B cell (primary cell): ENCODE measurements around the gene LSMEM2. TPM values are rescaled to one million over a fixed set of nuclear protein-coding genes. Genes with fewer than 3 reads are reported as not detected.

Experiments used
- ATAC-seq: fragments of 200-7000 bp; cut with Tn5 transposase; one replicate; pipeline ENCODE4 v1.10.0; 2021; ENCODE audit warnings: low read depth, mild to moderate bottlenecking, moderate number of reproducible peaks, moderate library complexity
- CTCF ChIA-PET: fragments of 350-600 bp; sonication (Branson Sonifier 250); formaldehyde crosslinking; loops from one replicate; lab custom pipeline; 2021; ENCODE audit warnings: antibody characterized with exemption, inconsistent platforms; lab: Charles Lee
- POLR2A ChIA-PET: fragments of 350-600 bp; sonication (Branson Sonifier 250); formaldehyde crosslinking; loops from one replicate; lab custom pipeline; 2021; ENCODE audit warnings: antibody characterized with exemption; lab: Charles Lee
- DNase-seq: peaks from one replicate; pipeline ENCODE4 v3.0.0; 2013
- H2AFZ ChIP-seq: 2 replicates; pipeline ENCODE4 v1.6.1; 2012; ENCODE audit warnings: mild to moderate bottlenecking, low read depth, low read length; ENCODE audit not compliant: insufficient read depth, poor library complexity, severe bottlenecking
- H3K27ac ChIP-seq, 2 donors: 1 replicate in 1 of 2; 2 replicates in 1 of 2; pipeline ENCODE4 v1.5.1; 2012 to 2013; ENCODE audit warnings: low read length in 2 of 2, mild to moderate bottlenecking in 2 of 2, moderate library complexity in 1 of 2
- H3K27me3 ChIP-seq, 4 experiments: fragments of 200-600 bp in 1 of 4; sonication (generic) in 1 of 4; replicated peaks in 1 of 4; 1 replicate in 2 of 4; 2 replicates in 2 of 4; pipeline versions ENCODE4 v1.6.1 to v1.7.0; 2013 to 2016; ENCODE audit warnings: low read length in 3 of 4, mild to moderate bottlenecking in 2 of 4, mixed read lengths in 1 of 4, moderate library complexity in 1 of 4; ENCODE audit not compliant: insufficient read depth in 4 of 4, control insufficient read depth in 3 of 4; ENCODE audit errors: control extremely low read depth in 1 of 4
- H3K36me3 ChIP-seq, 2 experiments: replicated peaks in 1 of 2; 1 replicate in 1 of 2; 2 replicates in 1 of 2; pipeline versions ENCODE4 v1.6.1 to v1.7.1; 2013; ENCODE audit warnings: low read length in 1 of 2; ENCODE audit not compliant: insufficient read depth in 2 of 2, control insufficient read depth in 1 of 2; ENCODE audit errors: control extremely low read depth in 1 of 2, extremely low read depth in 1 of 2
- H3K4me1 ChIP-seq, 2 donors: fragments of 200-600 bp in 1 of 2; sonication (generic) in 1 of 2; 1 replicate in 1 of 2; 2 replicates in 1 of 2; pipeline versions ENCODE4 v1.5.1 to v1.6.1; 2013 to 2017; ENCODE audit warnings: low read length in 2 of 2; ENCODE audit not compliant: control insufficient read depth in 2 of 2, insufficient read depth in 2 of 2
- H3K4me2 ChIP-seq: replicated peaks from 2 replicates; pipeline ENCODE3; 2012; ENCODE audit warnings: mild to moderate bottlenecking, low read depth, low read length; ENCODE audit not compliant: poor library complexity, severe bottlenecking
- H3K4me3 ChIP-seq, 5 experiments: fragments of 200-600 bp in 1 of 5; sonication (generic) in 1 of 5; 1 replicate in 3 of 5; 2 replicates in 2 of 5; pipeline versions ENCODE4 v1.5.1 to v1.7.0; 2011 to 2016; ENCODE audit warnings: low read length in 4 of 5, mild to moderate bottlenecking in 4 of 5, low read depth in 2 of 5, control low read depth in 1 of 5, moderate library complexity in 1 of 5; ENCODE audit not compliant: insufficient read depth in 1 of 5; ENCODE audit errors: control extremely low read depth in 1 of 5, extremely low read depth in 1 of 5
- H3K79me2 ChIP-seq: fragments of 200-600 bp; sonication (generic); one replicate; pipeline ENCODE4 v1.6.0; 2016; ENCODE audit warnings: low read length; ENCODE audit not compliant: control insufficient read depth, insufficient read depth
- H3K9ac ChIP-seq: fragments of 200-600 bp; sonication (generic); 2 replicates; pipeline ENCODE4 v1.6.1; 2017; ENCODE audit warnings: mild to moderate bottlenecking, low read length, moderate library complexity
- H3K9me3 ChIP-seq, 3 donors: one replicate each; pipeline versions ENCODE4 v1.6.1 to v1.7.1; 2013; ENCODE audit warnings: low read length in 2 of 3; ENCODE audit not compliant: control insufficient read depth in 2 of 3, insufficient read depth in 1 of 3; ENCODE audit errors: control extremely low read depth in 1 of 3
- H4K20me1 ChIP-seq: 2 replicates; pipeline ENCODE4 v1.6.0; 2012; ENCODE audit warnings: mild to moderate bottlenecking, low read length; ENCODE audit not compliant: insufficient read depth, control insufficient read depth, poor library complexity, severe bottlenecking
- H3K27ac Mint-ChIP-seq: one replicate; pipeline ENCODE4 v1.8.0; 2021; ENCODE audit warnings: mixed read lengths
- H3K27me3 Mint-ChIP-seq: one replicate; pipeline ENCODE4 v1.8.0; 2021; ENCODE audit warnings: mixed read lengths
- H3K4me1 Mint-ChIP-seq: one replicate; pipeline ENCODE4 v1.8.0; 2021; ENCODE audit warnings: mixed read lengths
- H3K4me3 Mint-ChIP-seq: one replicate; pipeline ENCODE4 v1.8.0; 2021; ENCODE audit warnings: mixed read lengths
- H3K9me3 Mint-ChIP-seq: one replicate; pipeline ENCODE4 v1.8.0; 2022; ENCODE audit warnings: mixed read lengths; ENCODE audit not compliant: insufficient read depth
- EZH2 ChIP-seq: IDR thresholded peaks from 2 replicates; pipeline ENCODE4 v1.6.1; 2012; ENCODE audit warnings: borderline replicate concordance, low read depth, mild to moderate bottlenecking, moderate library complexity, low read length; ENCODE audit not compliant: insufficient read depth, poor library complexity, severe bottlenecking
- WGBS: methylation state at CpG from one replicate; pipeline ENCODE4 v1.1.5; 2013; ENCODE audit warnings: missing lambda C conversion rate; ENCODE audit not compliant: insufficient coverage; 5-methylcytosine and 5-hydroxymethylcytosine counted together
- intact Hi-C: fragments of 100-400 bp; cut with micrococcal nuclease; formaldehyde crosslinking; loops from one replicate; pipeline ENCODE4 v1.10.0; 2022
- polyA plus RNA-seq: library from polyadenylated mRNA; depleted of rRNA; stranded (reverse); fragments of >200 nt; gene quantifications from 2 replicates; pipeline ENCODE4 v1.2.3, GENCODE V29; 2012
- total RNA-seq, 2 donors: library from RNA; stranded (reverse); fragments of 120-200 nt in 1 of 2; gene quantifications; 1 replicate in 1 of 2; 2 replicates in 1 of 2; pipeline versions ENCODE4 v1.2.3 to v1.2.4, GENCODE V29; 2013 to 2022
- TF ChIP-seq, protein P1 (sequence below): fragments of 200-600 bp; IDR thresholded peaks from one replicate; pipeline ENCODE4 v1.8.0; 2022; ENCODE audit warnings: antibody characterized with exemption, mild to moderate bottlenecking

LSMEM2 gene
- total and polyA plus RNA-seq, 2 donors (not counting 1 experiment from before 2014, with no cell fraction given) = not detected

DNA sequence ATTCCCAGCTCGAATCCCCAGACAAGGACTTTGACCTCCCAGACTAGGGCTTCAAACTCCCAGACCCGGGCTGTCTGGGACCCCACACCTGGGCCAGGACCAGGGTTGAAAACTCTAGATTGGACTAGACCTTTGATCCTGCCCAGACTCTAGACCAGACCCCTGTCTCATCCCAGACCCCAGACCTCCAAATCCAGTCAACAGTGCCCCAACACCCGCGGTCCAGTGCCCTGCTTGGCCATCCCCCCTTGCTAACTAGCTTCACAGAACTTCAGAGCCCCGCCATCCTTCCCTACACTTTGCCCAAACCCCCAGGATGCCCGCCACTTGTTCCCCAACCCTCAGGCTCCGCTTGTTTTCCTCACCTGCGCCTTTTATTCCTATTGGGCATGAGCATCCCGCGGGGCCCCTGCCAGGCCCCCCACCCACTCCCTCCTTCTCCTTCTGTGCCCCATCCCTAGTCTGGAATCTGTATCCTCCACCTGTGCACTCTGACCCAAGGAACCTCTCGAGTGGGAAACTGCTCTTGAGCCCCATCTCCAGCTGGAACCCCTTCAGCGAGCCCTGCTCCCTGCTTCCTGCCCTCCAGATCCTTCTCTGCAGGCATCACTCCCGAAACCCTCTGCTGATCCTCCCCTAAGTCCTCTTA lies 42.3 kb upstream of the LSMEM2 start:
- H3K4me2 ChIP-seq = peak overlapping the region; percentile 97
- ATAC-seq (no peak), DNase-seq (no peak)
- peak overlapping the region; percentile 78 for H3K9ac ChIP-seq
- H3K79me2 ChIP-seq = peaks cover 92% of the 10 kb centered on the region
- peaks cover 52% of the 10 kb centered on the region for H4K20me1 ChIP-seq
- Mint-ChIP-seq H3K27ac (peak overlapping the region; percentile 97), H3K4me1 (peaks cover 55% of the 10 kb centered on the region), H3K4me3 (peak overlapping the region; percentile 97), H3K27me3 (no peaks in the 10 kb centered on the region), H3K9me3 (no peaks in the 10 kb centered on the region)
- WGBS = 2% methylated on average over 13 of the region's 13 CpGs
- H3K4me1 ChIP-seq = peaks cover 43 to 50% of the 10 kb centered on the region in 2 donors
- peak overlapping the region; percentile 71 for H2AFZ ChIP-seq
- H3K27me3 ChIP-seq = no peaks in the 10 kb centered on the region
- no peak for TF ChIP-seq EZH2
- CTCF ChIA-PET = interaction anchor here (1.2 to 27.3 kb wide), 4 partner anchors 3 to 43 kb away, joined by 5 to 596 read pairs (median 302); partner anchors contain the start of gene GNAI2
- H3K36me3 ChIP-seq = peaks cover 0 to 24% of the 10 kb centered on the region in 2 experiments
- H3K4me3 ChIP-seq = peak overlapping the region; percentile 70 to 100 (median 95)
- POLR2A ChIA-PET = interaction anchor here (0.5 to 2.1 kb wide), 3 partner anchors 8 to 70 kb away, joined by 3 to 13 read pairs (median 11); no protein-coding TSS in a partner anchor
- intact Hi-C loops = loop anchor here (2.0 to 10.0 kb wide), 6 partner anchors 62 to 1519 kb away; partner anchors contain the start of genes APEH, HYAL2, HYAL3 and IP6K2
- peak overlapping the region; percentile 65 to 91 for H3K27ac ChIP-seq
- H3K9me3 ChIP-seq = no peaks in the 10 kb centered on the region

DNA sequence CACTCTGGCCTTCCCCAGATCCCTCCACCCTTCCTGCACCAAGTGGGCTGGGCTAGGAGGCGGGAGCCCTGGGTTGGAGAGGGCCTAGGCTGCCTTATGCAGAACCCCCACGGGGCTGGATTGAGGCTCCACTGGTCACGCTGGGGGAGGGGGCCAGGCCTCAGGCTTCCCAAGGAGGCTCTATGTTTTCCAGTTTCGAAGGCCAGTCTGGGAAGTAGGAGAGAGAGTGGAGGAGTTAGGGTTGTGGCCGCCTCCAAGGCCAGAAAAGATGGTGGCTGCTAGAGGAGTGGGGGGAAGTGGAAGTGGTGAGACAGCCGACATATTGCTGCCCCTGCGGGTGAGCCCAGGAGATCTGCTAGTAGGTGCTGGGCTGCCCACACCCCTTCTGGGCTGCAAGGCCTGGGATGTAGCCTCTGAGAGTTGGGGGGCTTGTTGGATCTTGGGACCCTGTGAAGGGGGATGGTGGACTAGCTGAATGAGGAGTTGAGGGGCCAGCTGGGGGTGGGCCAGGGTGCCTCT lies 41.7 kb upstream of the LSMEM2 start:
- intact Hi-C loops = loop anchor here (2.0 to 10.0 kb wide), 6 partner anchors 62 to 1520 kb away; partner anchors contain the start of genes APEH, HYAL2, HYAL3 and IP6K2
- peaks cover 93% of the 10 kb centered on the region for H3K79me2 ChIP-seq

More for the DNA sequence above, 41.7 kb upstream of the LSMEM2 start:
- H3K27ac Mint-ChIP-seq = peak overlapping the region; percentile 97
- Histone ChIP-seq H3K27ac (peak overlapping the region; percentile 65 to 91), H3K4me1 (peaks cover 49 to 55% of the 10 kb centered on the region in 2 donors), H4K20me1 (peaks cover 58% of the 10 kb centered on the region), H2AFZ (peak overlapping the region; percentile 71), H3K9me3 (no peaks in the 10 kb centered on the region), H3K9ac (peak overlapping the region; percentile 78), H3K36me3 (peaks cover 0 to 27% of the 10 kb centered on the region in 2 experiments), H3K27me3 (no peaks in the 10 kb centered on the region), H3K4me2 (peak overlapping the region; percentile 97), H3K4me3 (peak overlapping the region; percentile 70 to 100 (median 95))
- H3K27me3 Mint-ChIP-seq = no peaks in the 10 kb centered on the region
- WGBS = under 1% methylated on average over 6 of the region's 7 CpGs
- DNase-seq (peak; percentile 62), ATAC-seq (no peak)
- TF ChIP-seq, protein P1, sequence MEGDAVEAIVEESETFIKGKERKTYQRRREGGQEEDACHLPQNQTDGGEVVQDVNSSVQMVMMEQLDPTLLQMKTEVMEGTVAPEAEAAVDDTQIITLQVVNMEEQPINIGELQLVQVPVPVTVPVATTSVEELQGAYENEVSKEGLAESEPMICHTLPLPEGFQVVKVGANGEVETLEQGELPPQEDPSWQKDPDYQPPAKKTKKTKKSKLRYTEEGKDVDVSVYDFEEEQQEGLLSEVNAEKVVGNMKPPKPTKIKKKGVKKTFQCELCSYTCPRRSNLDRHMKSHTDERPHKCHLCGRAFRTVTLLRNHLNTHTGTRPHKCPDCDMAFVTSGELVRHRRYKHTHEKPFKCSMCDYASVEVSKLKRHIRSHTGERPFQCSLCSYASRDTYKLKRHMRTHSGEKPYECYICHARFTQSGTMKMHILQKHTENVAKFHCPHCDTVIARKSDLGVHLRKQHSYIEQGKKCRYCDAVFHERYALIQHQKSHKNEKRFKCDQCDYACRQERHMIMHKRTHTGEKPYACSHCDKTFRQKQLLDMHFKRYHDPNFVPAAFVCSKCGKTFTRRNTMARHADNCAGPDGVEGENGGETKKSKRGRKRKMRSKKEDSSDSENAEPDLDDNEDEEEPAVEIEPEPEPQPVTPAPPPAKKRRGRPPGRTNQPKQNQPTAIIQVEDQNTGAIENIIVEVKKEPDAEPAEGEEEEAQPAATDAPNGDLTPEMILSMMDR = no peak
- TF ChIP-seq EZH2 = no peak
- H3K9me3 Mint-ChIP-seq = no peaks in the 10 kb centered on the region
- peaks cover 60% of the 10 kb centered on the region for H3K4me1 Mint-ChIP-seq
- POLR2A ChIA-PET = interaction anchor here (0.6 to 2.1 kb wide), 4 partner anchors 9 to 818 kb away, joined by 3 to 13 read pairs (median 4); partner anchors contain the start of genes HYAL3 and NAA80
- peak overlapping the region; percentile 97 for H3K4me3 Mint-ChIP-seq
- CTCF ChIA-PET = interaction anchor here (0.6 to 27.3 kb wide), 4 partner anchors 3 to 62 kb away, joined by 5 to 596 read pairs (median 300); partner anchors contain the start of gene GNAI2
